GM06990 (cell line): ENCODE results near the gene MED25.
A peak's percentile ranks its signal among the peaks of the same experiment; 100 is the strongest.

Experiments used
- DNase-seq: peaks from one replicate; pipeline ENCODE4 v3.0.0-alpha.2; 2011; ENCODE audit not compliant: insufficient read length; ENCODE audit errors: extremely low read depth
- H3K27me3 ChIP-seq: replicated peaks from 2 replicates; pipeline ENCODE4 v1.6.0; 2011; ENCODE audit warnings: low read length; ENCODE audit not compliant: control insufficient read depth, insufficient read depth
- H3K36me3 ChIP-seq: 2 replicates; pipeline ENCODE4 v1.5.1; 2011; ENCODE audit warnings: low read length; ENCODE audit not compliant: control insufficient read depth, insufficient read depth
- H3K4me3 ChIP-seq: replicated peaks from 2 replicates; pipeline ENCODE4 v1.5.1; 2011; ENCODE audit warnings: low read depth, mild to moderate bottlenecking, control low read depth, low read length
- CTCF ChIP-seq: IDR thresholded peaks from 2 replicates; pipeline ENCODE4 v1.5.1; 2011; ENCODE audit warnings: low read length, control low read depth, mild to moderate bottlenecking, inconsistent platforms; ENCODE audit not compliant: insufficient read depth, poor library complexity, severe bottlenecking

Gene MED25

GRCh38 chr19:49807904-49808675 is 10.0 kb upstream of the MED25 start:
- no peaks in the 10 kb centered on the region for H3K27me3 ChIP-seq
- no peak overlapping the region for H3K4me3 ChIP-seq
- DNase-seq: no peak
- H3K36me3 ChIP-seq: peaks cover 8% of the 10 kb centered on the region
- no peak for TF ChIP-seq CTCF

GRCh38 chr19:49808711-49809159 is 9.4 kb upstream of the MED25 start:
- DNase-seq: peak; percentile 76
- Histone ChIP-seq H3K36me3 (peaks cover 2% of the 10 kb centered on the region), H3K4me3 (peak overlapping the region; percentile 69), H3K27me3 (no peaks in the 10 kb centered on the region)
- no peak for TF ChIP-seq CTCF

- TF ChIP-seq CTCF: peak; percentile 31
- DNase-seq: no peak
- H3K4me3 ChIP-seq: peak overlapping the region; percentile 69
- no peaks in the 10 kb centered on the region for H3K27me3 ChIP-seq
- peaks cover 2% of the 10 kb centered on the region for H3K36me3 ChIP-seq
Observed at GRCh38 chr19:49809160-49809940, 8.7 kb upstream of the MED25 start.

GRCh38 chr19:49809941-49810389 is 8.1 kb upstream of the MED25 start:
- no peak for DNase-seq
- no peak for TF ChIP-seq CTCF

GRCh38 chr19:49811328-49811727 is 6.8 kb upstream of the MED25 start:
- no peaks in the 10 kb centered on the region for H3K27me3 ChIP-seq
- DNase-seq: no peak
- peaks cover 2% of the 10 kb centered on the region; the same call in 1 of the 2 replicates for H3K36me3 ChIP-seq
- no peak overlapping the region for H3K4me3 ChIP-seq
- no peak for TF ChIP-seq CTCF

More at GRCh38 chr19:49809941-49810389, 8.1 kb upstream of the MED25 start:
- Histone ChIP-seq H3K36me3 (peaks cover 2% of the 10 kb centered on the region), H3K27me3 (no peaks in the 10 kb centered on the region), H3K4me3 (no peak overlapping the region)
